Gastrocnemius medialis (tissue), 4 donors: ENCODE data around the gene RAD51AP2. TPM values are rescaled to one million over a fixed set of nuclear protein-coding genes. Genes with fewer than 3 reads are reported as not detected.

Experiments used
- ATAC-seq, 2 donors: fragments of 150-250 bp; one replicate each; pipeline ENCODE4 v1.9.1; 2016
- DNase-seq, 2 donors: peaks; one replicate each; pipeline ENCODE4 v3.0.0-alpha.2; 2019
- H3K27ac ChIP-seq, 4 donors: fragments of 200-600 bp; sonication (generic); 1 replicate in 1 of 4; 2 replicates in 3 of 4; pipeline ENCODE4 v1.5.1; 2016 to 2018; ENCODE audit warnings: mild to moderate bottlenecking in 2 of 4, moderate library complexity in 1 of 4
- H3K27me3 ChIP-seq, 3 donors: fragments of 200-600 bp; sonication (generic) in 2 of 3; 1 replicate in 1 of 3; 2 replicates in 2 of 3; pipeline versions ENCODE4 v1.5.1 to v1.6.0; 2016 to 2019; ENCODE audit warnings: mild to moderate bottlenecking in 1 of 3, moderate library complexity in 1 of 3
- H3K36me3 ChIP-seq, 2 donors: fragments of 200-600 bp; sonication (generic) in 1 of 2; one replicate each; pipeline ENCODE4 v1.5.1; 2017 to 2018
- H3K4me1 ChIP-seq, 2 donors: fragments of 200-600 bp; sonication (generic) in 1 of 2; one replicate each; pipeline ENCODE4 v1.5.1; 2016 to 2017; ENCODE audit warnings: mild to moderate bottlenecking in 2 of 2
- H3K4me3 ChIP-seq, 4 donors: fragments of 200-600 bp; sonication (generic) in 3 of 4; 1 replicate in 1 of 4; 2 replicates in 3 of 4; pipeline ENCODE4 v1.5.1; 2016 to 2019; ENCODE audit warnings: mild to moderate bottlenecking in 2 of 4
- H3K9me3 ChIP-seq, 3 donors: fragments of 200-600 bp; sonication (generic) in 2 of 3; 1 replicate in 1 of 3; 2 replicates in 2 of 3; pipeline ENCODE4 v1.5.1; 2016 to 2019
- POLR2A ChIP-seq, 2 donors: fragments of 450-650 bp; IDR thresholded peaks; one replicate each; pipeline ENCODE4 v1.6.1; 2017; ENCODE audit warnings: antibody characterized with exemption in 2 of 2, mild to moderate bottlenecking in 2 of 2, moderate library complexity in 2 of 2
- in situ Hi-C, 4 donors: fragments of 200-750 bp; cut with MboI; loops; one replicate each; pipeline versions ENCODE4 v1.15.0 to v1.8.0; 2017; ENCODE audit warnings: low sequenced_read_pairs in 4 of 4
- intact Hi-C: fragments of 100-400 bp; cut with DNase I; formaldehyde crosslinking; loops from one replicate; pipeline ENCODE4 v1.15.1; 2023; ENCODE audit warnings: low total_unique reads
- total RNA-seq, 4 donors: library from RNA; depleted of rRNA; stranded (reverse); fragments of >200 nt; gene quantifications; one replicate each; pipeline versions ENCODE4 v1.1.0 to v1.2.3, GENCODE V29; 2016
- TF ChIP-seq, protein P1 (sequence below), 5 experiments: fragments of 450-650 bp in 3 of 5; fragments of 200-600 bp in 2 of 5; sonication (generic) in 2 of 5; IDR thresholded peaks in 4 of 5; conservative IDR thresholded peaks in 1 of 5; 1 replicate in 4 of 5; 2 replicates in 1 of 5; pipeline ENCODE4 v1.5.1; 2016 to 2019; ENCODE audit warnings: antibody characterized with exemption in 5 of 5, mild to moderate bottlenecking in 3 of 5, moderate library complexity in 3 of 5

RAD51AP2 gene
- total RNA-seq, 4 donors from 2014 or later = not detected

DNA sequence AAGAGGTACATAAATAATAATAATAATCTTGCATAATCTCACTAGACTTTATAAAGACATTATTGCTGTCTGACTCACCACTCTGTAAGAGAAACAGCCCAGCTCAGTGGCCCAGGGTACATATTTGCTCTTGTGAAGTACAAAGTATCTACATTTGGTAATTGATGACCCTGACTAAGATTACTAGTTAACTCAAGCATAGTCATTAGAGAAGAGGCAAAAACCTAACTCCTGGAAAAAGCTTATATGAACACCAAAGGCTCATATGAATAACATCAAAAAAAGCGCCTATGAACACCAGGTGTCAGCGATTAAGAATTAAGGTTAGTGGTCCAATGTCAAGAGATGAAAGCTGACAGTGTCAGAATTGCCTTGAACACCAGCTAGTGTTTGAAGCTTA is 38.4 kb downstream of the RAD51AP2 start:
- intact Hi-C loops = loop anchor here (10.0 kb wide), 1 partner anchor 85 kb away; no protein-coding TSS in a partner anchor
- DNase-seq (no peak), ATAC-seq (no peak)
- Histone ChIP-seq H3K4me1 (no peaks in the 10 kb centered on the region), H3K27me3 (no peaks in the 10 kb centered on the region), H3K27ac (no peak overlapping the region), H3K9me3 (no peaks in the 10 kb centered on the region), H3K4me3 (no peak overlapping the region), H3K36me3 (no peaks in the 10 kb centered on the region)
- no peak for TF ChIP-seq POLR2A (IDR thresholded peaks at IDR 0.05)
- TF ChIP-seq, protein P1, sequence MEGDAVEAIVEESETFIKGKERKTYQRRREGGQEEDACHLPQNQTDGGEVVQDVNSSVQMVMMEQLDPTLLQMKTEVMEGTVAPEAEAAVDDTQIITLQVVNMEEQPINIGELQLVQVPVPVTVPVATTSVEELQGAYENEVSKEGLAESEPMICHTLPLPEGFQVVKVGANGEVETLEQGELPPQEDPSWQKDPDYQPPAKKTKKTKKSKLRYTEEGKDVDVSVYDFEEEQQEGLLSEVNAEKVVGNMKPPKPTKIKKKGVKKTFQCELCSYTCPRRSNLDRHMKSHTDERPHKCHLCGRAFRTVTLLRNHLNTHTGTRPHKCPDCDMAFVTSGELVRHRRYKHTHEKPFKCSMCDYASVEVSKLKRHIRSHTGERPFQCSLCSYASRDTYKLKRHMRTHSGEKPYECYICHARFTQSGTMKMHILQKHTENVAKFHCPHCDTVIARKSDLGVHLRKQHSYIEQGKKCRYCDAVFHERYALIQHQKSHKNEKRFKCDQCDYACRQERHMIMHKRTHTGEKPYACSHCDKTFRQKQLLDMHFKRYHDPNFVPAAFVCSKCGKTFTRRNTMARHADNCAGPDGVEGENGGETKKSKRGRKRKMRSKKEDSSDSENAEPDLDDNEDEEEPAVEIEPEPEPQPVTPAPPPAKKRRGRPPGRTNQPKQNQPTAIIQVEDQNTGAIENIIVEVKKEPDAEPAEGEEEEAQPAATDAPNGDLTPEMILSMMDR (IDR thresholded peaks at IDR 0.05 in 4 of 5, conservative IDR thresholded peaks at IDR 0.05 in 1 of 5) = no peak
- in situ Hi-C loops = no loop called here

DNA sequence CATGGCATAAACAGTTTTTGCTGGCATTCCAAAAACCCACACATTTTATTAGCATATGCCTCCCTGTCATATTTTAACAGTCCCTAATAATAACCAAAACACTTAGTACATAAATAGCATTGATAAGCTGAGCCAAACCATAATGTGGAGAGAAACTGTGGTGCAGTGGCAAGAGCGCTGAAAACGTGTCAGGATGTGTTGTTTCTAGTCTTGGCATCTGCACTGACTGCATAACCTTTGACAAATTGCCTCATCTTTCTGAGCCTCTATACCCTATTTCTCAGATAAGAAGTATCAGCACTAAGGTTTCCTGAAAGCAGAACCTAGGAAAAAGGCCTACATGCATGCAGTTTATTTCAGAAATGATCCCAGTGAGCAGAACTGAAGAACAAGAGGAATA is 41.4 kb downstream of the RAD51AP2 start:
- Histone ChIP-seq H3K27me3 (no peaks in the 10 kb centered on the region), H3K4me1 (no peaks in the 10 kb centered on the region), H3K9me3 (no peaks in the 10 kb centered on the region), H3K4me3 (no peak overlapping the region), H3K27ac (no peak overlapping the region), H3K36me3 (no peaks in the 10 kb centered on the region)
- in situ Hi-C loops = no loop called here
- ATAC-seq (no peak), DNase-seq (no peak)
- intact Hi-C loops = loop anchor here (10.0 kb wide), 1 partner anchor 88 kb away; no protein-coding TSS in a partner anchor
- TF ChIP-seq, protein P1 (IDR thresholded peaks at IDR 0.05 in 4 of 5, conservative IDR thresholded peaks at IDR 0.05 in 1 of 5) = no peak
- TF ChIP-seq POLR2A (IDR thresholded peaks at IDR 0.05) = no peak

DNA sequence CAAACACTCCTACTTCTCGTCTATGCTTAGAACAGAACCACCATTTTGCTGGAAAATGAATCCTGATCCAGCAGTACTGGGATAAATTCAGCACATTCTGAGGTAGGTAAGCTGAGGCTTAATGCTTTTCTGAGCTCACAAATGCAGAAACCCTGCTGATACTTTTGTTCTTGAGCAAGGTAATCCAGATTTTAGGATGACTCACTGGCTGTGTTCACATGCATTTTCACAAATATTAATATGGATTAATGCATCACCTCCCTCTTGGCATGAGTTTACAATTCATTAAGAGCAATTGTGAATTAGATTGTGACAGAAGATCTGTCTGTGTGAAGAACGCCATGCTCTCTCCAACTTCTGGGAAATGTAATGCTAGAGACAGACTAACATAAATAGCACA is 42.2 kb downstream of the RAD51AP2 start:
- in situ Hi-C loops = no loop called here
- Histone ChIP-seq H3K27me3 (no peaks in the 10 kb centered on the region), H3K4me3 (no peak overlapping the region)

DNA sequence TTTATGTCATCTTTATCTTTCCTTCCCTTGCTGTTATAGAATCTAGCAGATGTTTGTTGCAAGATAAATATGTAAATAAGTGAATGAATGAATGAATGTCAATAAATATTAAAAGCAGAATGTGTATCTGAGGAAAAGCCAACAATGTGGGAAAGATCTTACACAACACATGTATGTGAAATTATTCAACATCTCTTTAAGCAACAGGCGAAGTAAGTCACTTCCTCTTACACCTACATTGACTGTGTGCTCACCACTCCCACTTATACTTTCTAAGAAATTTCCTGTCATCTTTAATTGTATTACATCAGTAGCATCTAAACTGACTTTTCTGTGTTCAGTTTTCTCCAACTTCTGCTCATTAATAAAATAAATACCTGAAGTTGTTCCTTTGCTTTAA is 43.0 kb downstream of the RAD51AP2 start:
- H3K27ac ChIP-seq = no peak overlapping the region
- peaks cover 0 to 4% (median 0%) of the 10 kb centered on the region in 3 donors for H3K9me3 ChIP-seq
- intact Hi-C loops = loop anchor here (10.0 kb wide), 1 partner anchor 90 kb away; no protein-coding TSS in a partner anchor
- H3K4me1 ChIP-seq = no peaks in the 10 kb centered on the region
- no peaks in the 10 kb centered on the region for H3K27me3 ChIP-seq
- no peak for ATAC-seq
- no peaks in the 10 kb centered on the region for H3K36me3 ChIP-seq
- TF ChIP-seq POLR2A (IDR thresholded peaks at IDR 0.05) = no peak
- TF ChIP-seq, protein P1 (IDR thresholded peaks at IDR 0.05 in 4 of 5, conservative IDR thresholded peaks at IDR 0.05 in 1 of 5) = no peak
- no peak overlapping the region for H3K4me3 ChIP-seq
- DNase-seq = no peak
- in situ Hi-C loops = no loop called here

More for the DNA sequence above, 42.2 kb downstream of the RAD51AP2 start:
- DNase-seq = no peak
- Histone ChIP-seq H3K9me3 (no peaks in the 10 kb centered on the region), H3K27ac (no peak overlapping the region), H3K4me1 (no peaks in the 10 kb centered on the region), H3K36me3 (no peaks in the 10 kb centered on the region)
- intact Hi-C loops = loop anchor here (10.0 kb wide), 1 partner anchor 89 kb away; no protein-coding TSS in a partner anchor
- TF ChIP-seq POLR2A (IDR thresholded peaks at IDR 0.05) = no peak
- TF ChIP-seq, protein P1 (IDR thresholded peaks at IDR 0.05 in 4 of 5, conservative IDR thresholded peaks at IDR 0.05 in 1 of 5) = no peak
- ATAC-seq = no peak

DNA sequence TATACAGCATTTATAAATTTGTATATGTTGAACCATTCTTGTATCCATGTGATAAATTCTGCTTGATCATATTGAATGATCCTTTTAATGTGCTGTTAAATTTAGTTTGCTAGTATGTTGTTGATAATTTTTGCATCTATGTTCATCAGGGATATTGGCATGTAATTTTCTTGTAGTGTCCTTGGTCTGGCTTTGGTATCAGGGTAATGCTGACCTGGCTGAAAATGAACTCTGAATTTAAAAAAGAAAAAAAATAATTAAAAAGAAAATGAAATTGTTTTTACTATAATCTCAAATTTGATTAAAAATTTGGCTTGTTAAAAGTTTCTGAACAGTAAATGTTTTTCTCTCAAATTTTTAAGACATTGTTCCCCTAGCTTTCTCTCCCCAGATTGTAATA is 46.3 kb downstream of the RAD51AP2 start:
- in situ Hi-C loops = no loop called here
- no peaks in the 10 kb centered on the region for H3K36me3 ChIP-seq
- intact Hi-C loops = loop anchor here (2.0 to 10.0 kb wide), 2 partner anchors 93 to 199 kb away; no protein-coding TSS in a partner anchor
- no peaks in the 10 kb centered on the region for H3K27me3 ChIP-seq
- ATAC-seq = no peak
- peaks cover 0 to 7% (median 0%) of the 10 kb centered on the region in 3 donors for H3K9me3 ChIP-seq
- no peak overlapping the region for H3K27ac ChIP-seq
- TF ChIP-seq, protein P1 (IDR thresholded peaks at IDR 0.05 in 4 of 5, conservative IDR thresholded peaks at IDR 0.05 in 1 of 5) = no peak
- no peak for TF ChIP-seq POLR2A (IDR thresholded peaks at IDR 0.05)
- no peak for DNase-seq
- no peaks in the 10 kb centered on the region for H3K4me1 ChIP-seq
- no peak overlapping the region for H3K4me3 ChIP-seq
